CD14-positive monocyte (primary cell): ENCODE measurements around the gene STAMBPL1. TPM values are rescaled to one million over a fixed set of nuclear protein-coding genes. Genes with fewer than 3 reads are reported as not detected.

Source experiments
- DNase-seq, 3 donors: peaks; one replicate each; pipeline ENCODE4 v3.0.0-alpha.2; 2011 to 2022
- H2AFZ ChIP-seq: 2 replicates; pipeline ENCODE4 v1.6.0; 2012; ENCODE audit warnings: mild to moderate bottlenecking, low read depth, low read length, inconsistent platforms; ENCODE audit not compliant: insufficient read depth, poor library complexity, severe bottlenecking
- H3K27ac ChIP-seq, 2 donors: 1 replicate in 1 of 2; 2 replicates in 1 of 2; pipeline ENCODE4 v1.5.1; 2012 to 2013; ENCODE audit warnings: low read length in 2 of 2, control low read depth in 1 of 2, inconsistent platforms in 1 of 2, low read depth in 1 of 2, mild to moderate bottlenecking in 1 of 2
- H3K27me3 ChIP-seq, 2 donors: one replicate each; pipeline versions ENCODE4 v1.6.0 to v1.6.1; 2011 to 2013; ENCODE audit warnings: low read length in 2 of 2; ENCODE audit not compliant: control insufficient read depth in 2 of 2, insufficient read depth in 2 of 2
- H3K36me3 ChIP-seq, 2 donors: replicated peaks in 1 of 2; 1 replicate in 1 of 2; 2 replicates in 1 of 2; pipeline versions ENCODE4 v1.5.1 to v1.6.1; 2012 to 2013; ENCODE audit warnings: low read length in 2 of 2, control low read depth in 1 of 2, inconsistent platforms in 1 of 2, mild to moderate bottlenecking in 1 of 2; ENCODE audit not compliant: insufficient read depth in 2 of 2, control insufficient read depth in 1 of 2
- H3K4me1 ChIP-seq, 2 donors: 1 replicate in 1 of 2; 2 replicates in 1 of 2; pipeline versions ENCODE4 v1.5.1 to v1.6.1; 2012 to 2013; ENCODE audit warnings: low read length in 2 of 2, control low read depth in 1 of 2, inconsistent platforms in 1 of 2, mild to moderate bottlenecking in 1 of 2, moderate library complexity in 1 of 2; ENCODE audit not compliant: insufficient read depth in 2 of 2, control insufficient read depth in 1 of 2
- H3K4me2 ChIP-seq: replicated peaks from 2 replicates; pipeline ENCODE3; 2012; ENCODE audit warnings: low read length, moderate library complexity, mild to moderate bottlenecking; ENCODE audit not compliant: poor library complexity, severe bottlenecking; ENCODE audit errors: extremely low read depth
- H3K4me3 ChIP-seq, 3 experiments: fragments of 200-600 bp in 1 of 3; sonication (generic) in 1 of 3; replicated peaks in 1 of 3; 1 replicate in 2 of 3; 2 replicates in 1 of 3; pipeline ENCODE4 v1.5.1; 2011 to 2013; ENCODE audit warnings: low read length in 3 of 3, mild to moderate bottlenecking in 3 of 3, control low read depth in 2 of 3, low read depth in 2 of 3, inconsistent platforms in 1 of 3, moderate library complexity in 1 of 3
- H3K79me2 ChIP-seq: 2 replicates; pipeline ENCODE4 v1.6.0; 2012; ENCODE audit warnings: mild to moderate bottlenecking, control low read depth, inconsistent platforms, low read length, moderate library complexity; ENCODE audit not compliant: insufficient read depth
- H3K9ac ChIP-seq: 2 replicates; pipeline ENCODE4 v1.6.0; 2017; ENCODE audit warnings: low read length, mild to moderate bottlenecking; ENCODE audit not compliant: insufficient read depth, poor library complexity, severe bottlenecking
- H3K9me3 ChIP-seq, 2 donors: replicated peaks in 1 of 2; 1 replicate in 1 of 2; 2 replicates in 1 of 2; pipeline versions ENCODE4 v1.5.1 to v1.6.1; 2012 to 2013; ENCODE audit warnings: low read length in 2 of 2, control low read depth in 1 of 2; ENCODE audit not compliant: control insufficient read depth in 1 of 2, insufficient read depth in 1 of 2
- H4K20me1 ChIP-seq: 2 replicates; pipeline ENCODE4 v1.6.0; 2012; ENCODE audit warnings: mild to moderate bottlenecking, low read length, control low read depth, moderate library complexity; ENCODE audit not compliant: insufficient read depth
- H3K27ac Mint-ChIP-seq, 7 donors: one replicate each; pipeline ENCODE4 v1.8.0; 2020; ENCODE audit warnings: mild to moderate bottlenecking in 7 of 7, mixed read lengths in 7 of 7, moderate library complexity in 6 of 7, inconsistent platforms in 2 of 7
- H3K27me3 Mint-ChIP-seq, 3 donors: one replicate each; pipeline ENCODE4 v1.8.0; 2021 to 2022; ENCODE audit warnings: low read depth in 3 of 3, mild to moderate bottlenecking in 3 of 3, mixed read lengths in 3 of 3, moderate library complexity in 3 of 3, inconsistent platforms in 1 of 3
- H3K36me3 Mint-ChIP-seq, 2 donors: one replicate each; pipeline ENCODE4 v1.8.0; 2020; ENCODE audit warnings: mixed read lengths in 2 of 2, inconsistent platforms in 1 of 2, mild to moderate bottlenecking in 1 of 2
- H3K4me1 Mint-ChIP-seq: one replicate; pipeline ENCODE4 v1.8.0; 2020; ENCODE audit warnings: mild to moderate bottlenecking, mixed read lengths
- H3K4me3 Mint-ChIP-seq, 2 donors: one replicate each; pipeline ENCODE4 v1.8.0; 2020; ENCODE audit warnings: mild to moderate bottlenecking in 2 of 2, mixed read lengths in 2 of 2, moderate library complexity in 1 of 2
- H3K9me3 Mint-ChIP-seq, 7 donors: one replicate each; pipeline ENCODE4 v1.8.0; 2020 to 2022; ENCODE audit warnings: mixed read lengths in 7 of 7, mild to moderate bottlenecking in 6 of 7, moderate library complexity in 6 of 7, inconsistent platforms in 2 of 7
- CTCF ChIP-seq: fragments of 200-600 bp; IDR thresholded peaks from one replicate; pipeline ENCODE4 v1.8.0; 2022; ENCODE audit warnings: antibody characterized with exemption, mild to moderate bottlenecking
- WGBS: methylation state at CpG from one replicate; pipeline ENCODE4 v1.1.5; 2013; ENCODE audit warnings: missing lambda C conversion rate; ENCODE audit not compliant: insufficient coverage; 5-methylcytosine and 5-hydroxymethylcytosine counted together
- intact Hi-C, 2 donors: fragments of 100-400 bp; cut with micrococcal nuclease; formaldehyde crosslinking; loops; one replicate each; pipeline versions ENCODE4 v1.15.0 to v1.15.1; 2023
- polyA plus RNA-seq, 3 donors: library from polyadenylated mRNA; depleted of rRNA in 1 of 3; unstranded in 2 of 3; stranded (reverse) in 1 of 3; fragments of 300-500 nt in 2 of 3; fragments of >200 nt in 1 of 3; fragmentation: Illumina TruSeq in 2 of 3; gene quantifications; 1 replicate in 2 of 3; 2 replicates in 1 of 3; pipeline ENCODE4 v1.2.3, GENCODE V29; 2012 to 2021

STAMBPL1 gene
- polyA plus RNA-seq, 3 donors, result 0.07 to 1.5 (median 0.10) TPM

DNA sequence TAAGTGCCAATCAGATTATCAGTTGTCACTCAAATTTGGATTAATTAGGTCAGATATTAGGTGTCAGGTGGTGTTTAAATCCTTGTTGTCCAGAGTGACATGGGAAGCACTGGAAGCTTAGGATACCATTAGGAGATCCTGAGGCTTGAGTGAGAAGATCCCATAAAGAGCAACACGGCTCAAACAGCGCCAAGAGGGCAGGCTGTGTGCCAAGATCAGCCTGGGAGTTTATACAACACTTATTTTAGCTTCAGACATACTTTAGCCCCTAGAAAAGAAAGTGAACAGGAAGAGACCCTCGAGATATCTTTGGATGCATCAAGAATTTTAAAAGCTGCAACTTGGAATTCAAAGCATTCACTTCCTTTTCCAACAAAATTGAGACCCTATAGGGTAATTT, 86.8 kb downstream of the STAMBPL1 start:
- H4K20me1 ChIP-seq, result no peaks in the 10 kb centered on the region
- no peak overlapping the region for H3K4me3 Mint-ChIP-seq
- no peaks in the 10 kb centered on the region for H3K27me3 ChIP-seq
- no peaks in the 10 kb centered on the region for H3K9me3 Mint-ChIP-seq
- no peak for TF ChIP-seq CTCF
- no peaks in the 10 kb centered on the region for H3K9me3 ChIP-seq
- no peak overlapping the region for H3K4me3 ChIP-seq
- no peak overlapping the region for H3K4me2 ChIP-seq
- H3K27me3 Mint-ChIP-seq, result peaks cover 0 to 1% (median 0%) of the 10 kb centered on the region in 3 donors
- H3K79me2 ChIP-seq, result no peaks in the 10 kb centered on the region
- H3K36me3 ChIP-seq, result no peaks in the 10 kb centered on the region
- no peak for DNase-seq
- H3K4me1 Mint-ChIP-seq, result peaks cover 29% of the 10 kb centered on the region
- H3K27ac ChIP-seq, result no peak overlapping the region
- H3K36me3 Mint-ChIP-seq, result no peaks in the 10 kb centered on the region
- no CpG with 5 or more reads among the region's 3 CpGs for WGBS
- no peak overlapping the region for H2AFZ ChIP-seq
- H3K27ac Mint-ChIP-seq, result no peak overlapping the region
- H3K9ac ChIP-seq, result no peak overlapping the region
- peaks cover 13 to 15% of the 10 kb centered on the region in 2 donors for H3K4me1 ChIP-seq
- intact Hi-C loops, result no loop called here

- Histone ChIP-seq H3K9me3 (no peaks in the 10 kb centered on the region), H3K4me2 (no peak overlapping the region), H3K27me3 (no peaks in the 10 kb centered on the region), H3K36me3 (no peaks in the 10 kb centered on the region), H4K20me1 (no peaks in the 10 kb centered on the region), H3K79me2 (no peaks in the 10 kb centered on the region), H3K27ac (no peak overlapping the region), H2AFZ (no peak overlapping the region), H3K9ac (no peak overlapping the region), H3K4me1 (peaks cover 12 to 13% of the 10 kb centered on the region in 2 donors), H3K4me3 (no peak overlapping the region)
- H3K4me1 Mint-ChIP-seq, result peaks cover 19% of the 10 kb centered on the region
- H3K9me3 Mint-ChIP-seq, result no peaks in the 10 kb centered on the region
- no CpG with 5 or more reads among the region's 2 CpGs for WGBS
- DNase-seq, result no peak
- no peak overlapping the region for H3K4me3 Mint-ChIP-seq
- TF ChIP-seq CTCF, result no peak
- no peak overlapping the region for H3K27ac Mint-ChIP-seq
- intact Hi-C loops, result no loop called here
- peaks cover 0 to 5% (median 0%) of the 10 kb centered on the region in 3 donors for H3K27me3 Mint-ChIP-seq
- no peaks in the 10 kb centered on the region for H3K36me3 Mint-ChIP-seq
Measured at GRCh38 chr10:88968391-88968790, 88.3 kb downstream of the STAMBPL1 start.
